Spleen (tissue), 7 donors: Measurements from ENCODE around the gene PPFIA1.

ENCODE experiments used
- POLR2A ChIP-seq, 3 donors: fragments of 450-650 bp; IDR thresholded peaks; one replicate each; pipeline ENCODE4 v1.5.1; 2017; ENCODE audit warnings: antibody characterized with exemption in 3 of 3, mild to moderate bottlenecking in 1 of 3
- TF ChIP-seq, protein P1 (sequence below), 11 experiments: fragments of 200-600 bp in 7 of 11; fragments of 450-650 bp in 4 of 11; sonication (generic) in 4 of 11; IDR thresholded peaks in 8 of 11; conservative IDR thresholded peaks in 3 of 11; 1 replicate in 7 of 11; 2 replicates in 4 of 11; pipeline versions ENCODE4 v1.4.0 to v1.8.0; 2016 to 2021; ENCODE audit warnings: antibody characterized with exemption in 11 of 11, inconsistent platforms in 4 of 11, mild to moderate bottlenecking in 1 of 11
- donor health status: DM: no; HTN: no; CAD: no; lungs with moderate emphysema.
- donor health status: DM: no; HTN: no; CAD: no.
- donor health status: DM: no; HTN: no; CAD: no.

DNA sequence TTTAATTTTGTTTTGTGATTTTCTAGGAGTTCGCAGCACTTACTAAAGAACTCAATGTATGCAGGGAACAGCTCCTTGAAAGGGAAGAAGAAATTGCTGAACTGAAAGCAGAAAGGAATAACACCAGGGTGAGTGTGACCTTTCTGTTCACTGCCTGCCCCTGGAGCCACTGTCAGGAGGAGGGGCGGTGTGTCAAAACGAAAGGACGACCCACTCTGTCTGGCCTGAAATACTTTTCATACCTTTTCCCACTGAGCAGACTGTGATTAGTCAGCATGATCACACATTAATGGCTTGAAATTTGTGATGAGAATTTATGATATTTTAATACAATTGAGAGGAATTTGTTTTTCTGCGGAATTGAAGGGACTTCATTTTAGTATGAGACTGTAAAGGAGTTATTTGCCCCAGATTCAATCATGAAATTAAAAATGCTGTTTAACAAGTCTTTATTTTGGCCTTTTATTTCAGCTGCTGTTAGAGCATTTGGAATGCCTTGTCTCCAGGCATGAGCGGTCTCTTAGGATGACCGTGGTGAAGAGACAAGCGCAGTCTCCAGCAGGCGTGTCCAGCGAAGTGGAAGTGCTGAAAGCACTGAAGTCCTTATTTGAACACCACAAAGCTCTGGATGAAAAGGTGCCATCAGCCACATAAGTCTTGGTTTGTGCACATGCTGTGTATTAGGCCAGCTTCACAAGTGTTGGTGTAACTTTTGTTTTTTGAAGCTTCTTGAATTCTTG is 54.1 kb downstream of the PPFIA1 start:
- TF ChIP-seq, protein P1, sequence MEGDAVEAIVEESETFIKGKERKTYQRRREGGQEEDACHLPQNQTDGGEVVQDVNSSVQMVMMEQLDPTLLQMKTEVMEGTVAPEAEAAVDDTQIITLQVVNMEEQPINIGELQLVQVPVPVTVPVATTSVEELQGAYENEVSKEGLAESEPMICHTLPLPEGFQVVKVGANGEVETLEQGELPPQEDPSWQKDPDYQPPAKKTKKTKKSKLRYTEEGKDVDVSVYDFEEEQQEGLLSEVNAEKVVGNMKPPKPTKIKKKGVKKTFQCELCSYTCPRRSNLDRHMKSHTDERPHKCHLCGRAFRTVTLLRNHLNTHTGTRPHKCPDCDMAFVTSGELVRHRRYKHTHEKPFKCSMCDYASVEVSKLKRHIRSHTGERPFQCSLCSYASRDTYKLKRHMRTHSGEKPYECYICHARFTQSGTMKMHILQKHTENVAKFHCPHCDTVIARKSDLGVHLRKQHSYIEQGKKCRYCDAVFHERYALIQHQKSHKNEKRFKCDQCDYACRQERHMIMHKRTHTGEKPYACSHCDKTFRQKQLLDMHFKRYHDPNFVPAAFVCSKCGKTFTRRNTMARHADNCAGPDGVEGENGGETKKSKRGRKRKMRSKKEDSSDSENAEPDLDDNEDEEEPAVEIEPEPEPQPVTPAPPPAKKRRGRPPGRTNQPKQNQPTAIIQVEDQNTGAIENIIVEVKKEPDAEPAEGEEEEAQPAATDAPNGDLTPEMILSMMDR (IDR thresholded peaks at IDR 0.05 in 8 of 11, conservative IDR thresholded peaks at IDR 0.05 in 3 of 11): no peak
- TF ChIP-seq POLR2A (IDR thresholded peaks at IDR 0.05): no peak
